GM12864 (cell line): ENCODE data around the gene PHACTR1.

Experiments
- DNase-seq: peaks from one replicate; pipeline ENCODE4 v3.0.0-alpha.2; 2011; ENCODE audit warnings: low read depth
- H3K4me3 ChIP-seq: 2 replicates; pipeline ENCODE4 v1.5.1; 2011; ENCODE audit warnings: mild to moderate bottlenecking, low read depth, low read length, control low read depth
- CTCF ChIP-seq: IDR thresholded peaks from 2 replicates; pipeline ENCODE4 v1.5.1; 2011; ENCODE audit warnings: low read depth, mild to moderate bottlenecking, moderate library complexity, low read length, control low read depth, inconsistent platforms; ENCODE audit errors: missing control alignments

PHACTR1 gene

GRCh38 chr6:12811519-12811918 lies 95.0 kb downstream of the PHACTR1 start:
- TF ChIP-seq CTCF = no peak
- no peak for DNase-seq
- no peak overlapping the region for H3K4me3 ChIP-seq

GRCh38 chr6:12813321-12813720 lies 96.8 kb downstream of the PHACTR1 start:
- H3K4me3 ChIP-seq = no peak overlapping the region
- no peak for TF ChIP-seq CTCF
- DNase-seq = no peak

GRCh38 chr6:12814015-12814414 lies 97.4 kb downstream of the PHACTR1 start:
- DNase-seq = no peak
- H3K4me3 ChIP-seq = no peak overlapping the region
- TF ChIP-seq CTCF = no peak

GRCh38 chr6:12815089-12815488 lies 98.5 kb downstream of the PHACTR1 start:
- DNase-seq = no peak
- H3K4me3 ChIP-seq = no peak overlapping the region
- TF ChIP-seq CTCF = no peak

GRCh38 chr6:12815884-12816600 lies 99.5 kb downstream of the PHACTR1 start:
- TF ChIP-seq CTCF = no peak
- H3K4me3 ChIP-seq = no peak overlapping the region
- DNase-seq = no peak

- no peak for DNase-seq
- no peak for TF ChIP-seq CTCF
Observed at GRCh38 chr6:12818324-12818723, 101.8 kb downstream of the PHACTR1 start.

GRCh38 chr6:12823847-12824246 lies 107.3 kb downstream of the PHACTR1 start:
- no peak for DNase-seq
- H3K4me3 ChIP-seq = no peak overlapping the region
- no peak for TF ChIP-seq CTCF

More at GRCh38 chr6:12818324-12818723, 101.8 kb downstream of the PHACTR1 start:
- H3K4me3 ChIP-seq = no peak overlapping the region
